Coronary artery (tissue), 2 donors: Measurements from ENCODE around the gene RTRAF.

ENCODE experiments used
- DNase-seq: peaks from one replicate; pipeline ENCODE4 v3.0.0-alpha.2; 2017; ENCODE audit warnings: low spot score
- H3K27ac ChIP-seq, 2 donors: fragments of 200-600 bp; sonication (generic); one replicate each; pipeline ENCODE4 v1.5.1; 2016 to 2019
- H3K4me3 ChIP-seq: fragments of 200-600 bp; sonication (generic); 2 replicates; pipeline ENCODE4 v1.5.1; 2016; ENCODE audit warnings: mild to moderate bottlenecking, moderate library complexity
- TF ChIP-seq, protein P1 (sequence below): fragments of 200-600 bp; sonication (generic); IDR thresholded peaks from one replicate; pipeline ENCODE4 v1.5.1; 2019; ENCODE audit warnings: antibody characterized with exemption

RTRAF gene

DNA sequence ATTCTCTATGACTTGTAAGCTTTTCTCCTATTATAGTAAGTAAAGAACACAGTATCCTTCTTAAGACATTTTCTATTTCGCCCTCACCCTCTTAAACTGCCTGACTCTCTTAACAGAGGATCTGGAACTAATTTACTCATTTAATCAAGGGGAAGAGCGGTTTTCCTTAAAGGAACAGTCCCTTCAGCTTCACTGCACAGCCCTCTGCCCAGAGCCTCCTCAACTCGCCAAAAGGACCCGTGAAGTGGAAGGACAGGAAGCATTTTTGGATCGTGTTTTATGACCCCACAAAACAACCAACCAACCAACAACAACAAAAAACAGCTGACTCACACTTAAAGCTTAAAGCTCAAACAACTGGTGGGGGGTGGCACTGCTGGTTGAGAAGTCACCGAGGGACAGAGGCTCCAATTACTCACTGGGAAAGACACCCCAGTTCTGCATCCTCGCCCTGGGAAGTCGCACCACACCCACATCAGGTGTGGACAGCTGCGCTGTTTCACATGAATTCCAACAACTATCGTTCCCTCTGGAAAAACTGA lies 43.8 kb downstream of the RTRAF start:
- no peak for DNase-seq
- Histone ChIP-seq H3K27ac (peak overlapping the region in 1 of 2 donors; percentile 60), H3K4me3 (no peak overlapping the region)
- TF ChIP-seq, protein P1, sequence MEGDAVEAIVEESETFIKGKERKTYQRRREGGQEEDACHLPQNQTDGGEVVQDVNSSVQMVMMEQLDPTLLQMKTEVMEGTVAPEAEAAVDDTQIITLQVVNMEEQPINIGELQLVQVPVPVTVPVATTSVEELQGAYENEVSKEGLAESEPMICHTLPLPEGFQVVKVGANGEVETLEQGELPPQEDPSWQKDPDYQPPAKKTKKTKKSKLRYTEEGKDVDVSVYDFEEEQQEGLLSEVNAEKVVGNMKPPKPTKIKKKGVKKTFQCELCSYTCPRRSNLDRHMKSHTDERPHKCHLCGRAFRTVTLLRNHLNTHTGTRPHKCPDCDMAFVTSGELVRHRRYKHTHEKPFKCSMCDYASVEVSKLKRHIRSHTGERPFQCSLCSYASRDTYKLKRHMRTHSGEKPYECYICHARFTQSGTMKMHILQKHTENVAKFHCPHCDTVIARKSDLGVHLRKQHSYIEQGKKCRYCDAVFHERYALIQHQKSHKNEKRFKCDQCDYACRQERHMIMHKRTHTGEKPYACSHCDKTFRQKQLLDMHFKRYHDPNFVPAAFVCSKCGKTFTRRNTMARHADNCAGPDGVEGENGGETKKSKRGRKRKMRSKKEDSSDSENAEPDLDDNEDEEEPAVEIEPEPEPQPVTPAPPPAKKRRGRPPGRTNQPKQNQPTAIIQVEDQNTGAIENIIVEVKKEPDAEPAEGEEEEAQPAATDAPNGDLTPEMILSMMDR = no peak

DNA sequence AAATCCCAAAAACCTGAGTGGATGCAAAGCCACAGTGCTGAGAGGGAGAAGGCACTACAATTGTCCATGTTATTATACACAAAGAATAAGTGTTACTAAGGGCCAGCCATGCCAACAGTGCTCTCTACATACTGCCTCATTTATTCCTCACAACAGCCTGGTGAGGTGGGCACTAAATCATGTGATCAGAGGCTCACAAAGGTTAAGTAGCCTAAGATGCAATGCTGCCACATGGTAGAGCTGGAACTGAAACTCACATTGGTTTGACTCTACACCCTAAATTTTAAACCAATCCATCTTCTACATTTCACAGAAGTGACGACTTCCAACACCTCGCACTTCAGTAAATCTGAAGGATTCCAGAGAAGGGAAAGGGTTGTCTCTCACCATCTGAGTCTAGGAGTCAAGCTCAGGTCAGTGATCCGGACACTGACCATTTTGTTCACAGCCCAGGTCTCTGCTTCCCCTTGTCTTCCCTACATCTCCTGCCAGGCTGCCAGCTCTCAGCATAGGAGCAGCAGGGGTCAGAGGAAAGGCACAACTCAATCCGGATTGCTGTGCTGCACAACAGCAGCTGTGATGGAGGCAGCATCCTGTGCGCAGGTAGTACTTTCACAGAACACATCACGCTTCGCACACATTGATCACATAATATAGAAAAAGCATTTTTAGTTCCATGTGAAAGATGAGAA lies 49.9 kb downstream of the RTRAF start:
- Histone ChIP-seq H3K4me3 (no peak overlapping the region), H3K27ac (no peak overlapping the region)
- no peak for DNase-seq
- TF ChIP-seq, protein P1 = no peak

DNA sequence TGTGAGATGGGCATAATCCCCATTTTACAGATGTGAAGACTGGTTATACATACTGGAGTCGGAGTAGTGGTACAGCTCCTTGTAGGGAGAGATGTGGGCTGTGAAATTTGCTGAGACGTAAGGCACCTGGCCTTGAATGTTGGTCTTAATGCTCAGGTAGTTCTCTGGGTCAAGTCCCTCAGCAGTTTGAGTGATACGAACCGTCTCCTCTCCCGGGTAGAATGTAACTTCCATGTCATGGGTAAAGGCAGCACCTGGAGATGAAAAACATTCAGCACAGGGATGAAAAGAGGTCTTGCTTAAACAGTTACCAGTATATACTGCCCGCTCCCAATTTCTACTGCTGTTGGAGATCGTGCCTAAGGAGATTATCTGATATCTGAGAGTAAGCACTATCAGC lies 51.3 kb downstream of the RTRAF start:
- TF ChIP-seq, protein P1 = no peak
- no peak for DNase-seq
- Histone ChIP-seq H3K4me3 (no peak overlapping the region), H3K27ac (no peak overlapping the region)

DNA sequence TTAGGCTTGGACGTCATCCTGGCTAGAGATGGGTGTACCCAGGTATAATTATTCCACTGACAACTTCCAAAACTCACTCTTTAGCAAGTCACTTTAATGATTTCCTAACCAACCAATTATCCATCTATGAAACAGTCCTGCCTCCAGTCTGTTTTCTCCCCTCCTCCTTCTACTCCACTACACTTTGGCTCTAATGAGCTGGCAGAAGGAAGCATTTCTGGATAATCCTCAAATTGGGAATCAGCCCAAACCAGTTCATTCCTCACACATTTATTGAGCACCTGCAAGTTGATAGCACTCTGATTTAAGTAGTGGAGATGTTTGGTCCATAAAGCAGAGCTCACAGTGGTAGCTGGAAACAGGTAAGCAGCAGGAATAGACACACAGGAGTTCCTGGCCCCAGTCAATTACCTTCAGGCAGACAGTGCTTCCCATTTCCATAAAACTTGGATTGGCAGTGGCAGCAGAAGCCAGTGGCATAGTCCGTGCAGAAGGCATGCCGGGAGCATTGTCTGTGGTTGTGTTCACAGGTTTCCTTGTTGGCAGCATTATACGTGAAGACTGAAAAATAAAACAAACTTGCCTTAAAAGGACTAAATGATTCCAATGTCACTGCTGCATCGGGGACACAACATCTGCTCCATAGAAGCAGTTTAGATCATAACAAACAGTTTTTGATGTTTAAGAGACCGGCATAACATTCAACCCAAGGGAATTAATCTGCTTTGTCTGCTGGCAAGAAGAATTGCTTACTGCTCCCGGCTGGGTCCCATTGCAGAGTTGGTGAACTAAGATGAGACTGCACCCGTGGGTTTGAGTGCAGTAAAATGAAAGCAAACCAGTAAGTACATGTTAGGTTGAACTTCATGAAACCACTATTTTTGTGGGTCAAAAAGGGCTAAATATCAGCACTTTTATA lies 53.3 kb downstream of the RTRAF start:
- TF ChIP-seq, protein P1 = no peak
- H3K27ac ChIP-seq = peak overlapping the region in 1 of 2 donors; percentile 31
- H3K4me3 ChIP-seq = peak overlapping the region; percentile 34
- DNase-seq = no peak

DNA sequence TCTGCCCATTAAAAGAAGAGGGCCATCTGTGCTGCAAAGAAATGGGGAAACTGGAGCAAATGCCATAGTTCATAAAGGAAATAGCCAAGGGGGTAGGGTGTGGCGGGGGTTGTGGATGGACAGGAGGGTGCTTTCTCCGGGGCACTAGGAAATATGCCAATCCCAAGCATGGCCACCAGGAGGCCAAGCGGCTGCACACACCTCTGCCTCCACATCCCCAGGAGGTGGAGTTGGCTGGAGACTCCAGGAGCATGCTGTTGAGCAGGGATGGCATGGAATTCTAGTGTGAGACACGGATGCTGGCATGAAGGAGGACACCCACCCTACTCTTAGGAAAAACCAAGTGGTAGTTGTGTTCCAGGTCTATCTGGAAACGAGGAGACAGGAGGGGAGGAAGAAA lies 54.3 kb downstream of the RTRAF start:
- peak overlapping the region in 1 of 2 donors; percentile 28 for H3K27ac ChIP-seq

DNA sequence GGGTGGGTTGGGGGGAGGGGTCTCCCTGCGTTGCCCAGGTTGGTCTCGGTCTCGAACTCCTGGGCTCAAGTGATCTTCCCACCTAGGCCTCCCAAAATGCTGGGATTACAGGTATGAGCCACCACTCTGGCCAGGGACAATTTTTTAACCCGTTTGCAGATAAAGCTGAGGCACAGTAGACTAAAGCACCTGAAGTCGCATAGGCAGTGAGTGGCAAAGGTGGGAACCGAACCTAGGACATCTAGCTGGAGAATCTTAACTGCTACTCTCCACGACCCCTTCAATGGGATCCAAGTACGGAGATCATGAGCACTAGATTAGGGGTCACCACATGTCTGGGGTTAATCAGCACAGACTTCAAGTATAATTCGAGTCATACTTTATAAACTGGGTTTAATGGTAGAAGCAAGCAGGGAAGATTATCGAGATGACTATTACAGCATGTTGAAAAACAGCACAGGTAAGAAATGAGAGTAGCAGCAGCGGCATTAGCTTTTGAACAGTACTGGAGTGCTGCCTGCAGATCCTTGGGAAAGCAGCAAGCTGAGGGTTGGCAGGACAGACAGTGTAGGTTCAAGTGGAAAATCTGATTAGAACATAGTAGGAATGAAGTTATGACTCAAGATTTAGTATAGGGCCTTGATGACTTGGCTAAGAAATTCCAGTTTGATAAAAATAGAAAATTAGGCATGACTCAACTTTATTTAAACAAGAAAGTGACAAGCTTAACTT lies 55.6 kb downstream of the RTRAF start:
- H3K27ac ChIP-seq = peak overlapping the region in 1 of 2 donors; percentile 76
- TF ChIP-seq, protein P1 = no peak
- no peak overlapping the region for H3K4me3 ChIP-seq
- DNase-seq = no peak

More for the DNA sequence above, 54.3 kb downstream of the RTRAF start:
- TF ChIP-seq, protein P1 = no peak
- DNase-seq = no peak
- no peak overlapping the region for H3K4me3 ChIP-seq
